GM12864 (cell line): ENCODE measurements around the gene KIF7.
A peak's percentile ranks its signal among the peaks of the same experiment; 100 is the strongest.

ENCODE experiments used
- DNase-seq: peaks from one replicate; pipeline ENCODE4 v3.0.0-alpha.2; 2011; ENCODE audit warnings: low read depth
- H3K4me3 ChIP-seq: 2 replicates; pipeline ENCODE4 v1.5.1; 2011; ENCODE audit warnings: mild to moderate bottlenecking, low read depth, low read length, control low read depth
- CTCF ChIP-seq: IDR thresholded peaks from 2 replicates; pipeline ENCODE4 v1.5.1; 2011; ENCODE audit warnings: low read depth, mild to moderate bottlenecking, moderate library complexity, low read length, control low read depth, inconsistent platforms; ENCODE audit errors: missing control alignments

KIF7 gene

GRCh38 chr15:89677381-89677780 lies 22.1 kb upstream of the KIF7 start:
- no peak for DNase-seq
- no peak for TF ChIP-seq CTCF
- H3K4me3 ChIP-seq, result no peak overlapping the region

- H3K4me3 ChIP-seq, result no peak overlapping the region
- DNase-seq, result no peak
- TF ChIP-seq CTCF, result no peak
These were observed 20.3 kb upstream of the KIF7 start for GRCh38 chr15:89675606-89676005.

- DNase-seq, result no peak
- TF ChIP-seq CTCF, result no peak
- H3K4me3 ChIP-seq, result no peak overlapping the region
These were observed 19.3 kb upstream of the KIF7 start for GRCh38 chr15:89674526-89674925.

GRCh38 chr15:89673165-89673512 lies 17.9 kb upstream of the KIF7 start:
- H3K4me3 ChIP-seq, result no peak overlapping the region
- TF ChIP-seq CTCF, result peak; percentile 75
- no peak for DNase-seq

GRCh38 chr15:89672221-89673164 lies 17.2 kb upstream of the KIF7 start:
- DNase-seq, result no peak
- H3K4me3 ChIP-seq, result no peak overlapping the region
- TF ChIP-seq CTCF, result no peak

- no peak for TF ChIP-seq CTCF
- no peak overlapping the region for H3K4me3 ChIP-seq
- no peak for DNase-seq
These were observed 16.4 kb upstream of the KIF7 start for GRCh38 chr15:89671687-89672086.

GRCh38 chr15:89670971-89671560 lies 15.8 kb upstream of the KIF7 start:
- no peak for DNase-seq
- no peak overlapping the region for H3K4me3 ChIP-seq
- no peak for TF ChIP-seq CTCF
